ENCODE data around the gene ATG2A. TPM values are rescaled to one million over a fixed set of nuclear protein-coding genes. Genes with fewer than 3 reads are reported as not detected.

Gene ATG2A
- total RNA-seq, 1 donor from 2014 or later: 39.3 TPM

- no peak for DNase-seq (ENCODE audit: low spot score)
Measured at GRCh38 chr11:64870176-64870892, 46.7 kb downstream of the ATG2A start.

- no peak for DNase-seq (ENCODE audit: low spot score)
Measured at GRCh38 chr11:64869571-64870175, 47.3 kb downstream of the ATG2A start.

- DNase-seq (ENCODE audit: low spot score): no peak
Measured at GRCh38 chr11:64868904-64869570, 48.0 kb downstream of the ATG2A start.

GRCh38 chr11:64867748-64868462 lies 49.1 kb downstream of the ATG2A start:
- DNase-seq (ENCODE audit: low spot score): no peak

DNA sequence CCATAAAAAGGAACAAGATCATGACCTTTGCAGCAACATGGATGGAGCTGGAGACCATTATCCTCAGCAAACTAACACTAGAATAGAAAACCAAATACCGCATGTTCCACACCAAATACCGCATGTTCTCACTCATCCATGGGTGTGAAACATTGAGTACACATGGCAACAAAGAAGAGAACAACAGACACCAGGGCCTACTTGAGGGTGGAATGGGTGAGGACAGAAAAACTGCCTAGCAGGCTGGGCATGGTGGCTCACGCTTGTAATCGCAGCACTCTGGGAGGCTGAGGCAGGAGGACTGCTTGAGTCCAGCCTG lies 50.9 kb downstream of the ATG2A start:
- DNase-seq (ENCODE audit: low spot score): no peak

GRCh38 chr11:64865286-64866172 lies 51.5 kb downstream of the ATG2A start:
- DNase-seq (ENCODE audit: low spot score): no peak

GRCh38 chr11:64864473-64865285 lies 52.3 kb downstream of the ATG2A start:
- DNase-seq (ENCODE audit: low spot score): no peak

GRCh38 chr11:64864135-64864472 lies 52.9 kb downstream of the ATG2A start:
- no peak for DNase-seq (ENCODE audit: low spot score)

DNA sequence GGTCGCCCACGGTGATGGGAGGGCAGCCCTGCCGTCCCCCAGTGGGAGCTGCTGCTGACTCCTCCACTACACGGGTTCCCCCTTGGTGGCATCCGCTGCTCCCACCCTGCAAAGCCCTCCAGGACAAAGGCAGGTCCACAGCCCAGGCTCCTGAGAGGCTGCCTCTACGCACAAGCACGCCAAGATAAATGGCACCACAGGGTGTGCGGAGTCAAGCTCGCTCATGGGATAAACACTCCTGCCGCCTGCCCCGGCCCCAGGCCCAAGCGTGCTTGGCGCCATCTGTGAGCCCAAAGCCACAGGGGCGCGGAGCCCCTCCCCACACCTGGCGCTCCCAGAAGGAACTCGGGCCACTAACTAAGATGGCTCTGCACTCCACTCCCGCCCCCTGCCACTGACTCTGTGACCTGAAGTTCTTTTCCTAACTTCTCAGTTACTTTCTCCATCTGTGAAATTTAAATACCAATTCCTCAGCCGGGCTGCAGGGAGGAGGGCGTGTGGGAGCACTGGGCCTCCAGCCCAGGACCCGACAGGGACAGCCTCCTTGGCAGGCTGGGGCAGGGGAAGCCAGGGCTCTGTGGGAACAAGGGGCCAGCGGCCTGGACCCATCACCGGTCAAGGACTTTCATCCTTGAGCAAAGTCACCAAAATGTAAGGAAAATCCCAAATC lies 53.5 kb downstream of the ATG2A start:
- DNase-seq (ENCODE audit: low spot score): no peak

DNA sequence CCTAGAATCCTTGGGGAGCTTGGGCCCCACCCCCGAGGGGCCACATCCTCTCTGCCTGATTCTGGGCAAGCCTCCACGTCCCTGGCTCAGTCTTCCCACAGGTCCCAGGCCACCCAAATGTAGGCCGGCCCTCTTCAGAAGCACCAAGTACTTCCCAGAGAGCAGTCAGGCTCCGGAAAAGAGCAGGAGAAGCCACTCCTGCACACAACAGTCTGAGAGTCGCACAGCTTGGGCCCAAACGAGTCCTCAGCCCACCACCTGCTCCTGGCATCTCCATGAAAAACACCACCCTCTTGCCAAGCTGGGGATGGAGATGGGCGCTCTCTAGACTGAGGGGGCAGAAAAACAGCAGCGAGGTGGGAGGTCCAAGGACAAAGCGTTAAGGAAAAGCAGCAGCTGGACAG lies 54.0 kb downstream of the ATG2A start:
- no peak for DNase-seq (ENCODE audit: low spot score)

DNA sequence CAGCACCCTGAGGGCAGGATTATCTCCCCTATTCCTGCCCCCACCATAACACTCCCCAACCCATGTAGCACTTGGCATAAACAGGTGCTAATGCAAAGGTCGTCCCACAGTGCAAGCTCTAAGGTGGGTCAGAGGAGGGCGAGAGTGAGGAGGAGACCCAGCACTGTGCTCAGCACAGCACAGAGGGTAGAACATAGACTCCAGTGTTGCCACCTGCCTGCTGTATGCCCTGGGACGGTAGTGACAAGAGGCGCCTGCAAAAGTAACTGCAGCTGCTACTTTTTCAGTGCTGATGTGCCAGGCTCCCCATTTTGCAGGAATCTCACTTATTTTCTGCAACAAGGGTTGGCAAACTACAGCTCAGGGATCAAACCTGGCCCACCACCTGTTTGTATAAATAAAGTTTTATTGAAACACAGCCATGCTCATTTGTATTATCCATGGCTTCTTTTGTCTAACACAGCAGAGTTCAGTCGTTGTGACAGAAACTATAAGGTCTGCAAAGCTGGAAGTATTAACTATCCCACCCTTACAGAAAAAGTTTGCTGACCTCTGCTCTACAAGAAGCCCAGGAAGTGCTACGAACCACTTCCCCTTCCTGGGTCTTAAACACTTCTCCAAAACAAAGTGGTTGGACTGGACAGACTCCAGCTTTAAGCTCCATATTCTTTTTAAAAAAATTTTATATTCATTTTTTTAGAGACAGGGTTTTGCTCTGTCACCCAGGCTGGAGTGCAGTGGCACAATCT lies 55.6 kb downstream of the ATG2A start:
- DNase-seq (ENCODE audit: low spot score): no peak

- no peak for DNase-seq (ENCODE audit: low spot score)
Measured at GRCh38 chr11:64859542-64860414, 57.2 kb downstream of the ATG2A start.

DNA sequence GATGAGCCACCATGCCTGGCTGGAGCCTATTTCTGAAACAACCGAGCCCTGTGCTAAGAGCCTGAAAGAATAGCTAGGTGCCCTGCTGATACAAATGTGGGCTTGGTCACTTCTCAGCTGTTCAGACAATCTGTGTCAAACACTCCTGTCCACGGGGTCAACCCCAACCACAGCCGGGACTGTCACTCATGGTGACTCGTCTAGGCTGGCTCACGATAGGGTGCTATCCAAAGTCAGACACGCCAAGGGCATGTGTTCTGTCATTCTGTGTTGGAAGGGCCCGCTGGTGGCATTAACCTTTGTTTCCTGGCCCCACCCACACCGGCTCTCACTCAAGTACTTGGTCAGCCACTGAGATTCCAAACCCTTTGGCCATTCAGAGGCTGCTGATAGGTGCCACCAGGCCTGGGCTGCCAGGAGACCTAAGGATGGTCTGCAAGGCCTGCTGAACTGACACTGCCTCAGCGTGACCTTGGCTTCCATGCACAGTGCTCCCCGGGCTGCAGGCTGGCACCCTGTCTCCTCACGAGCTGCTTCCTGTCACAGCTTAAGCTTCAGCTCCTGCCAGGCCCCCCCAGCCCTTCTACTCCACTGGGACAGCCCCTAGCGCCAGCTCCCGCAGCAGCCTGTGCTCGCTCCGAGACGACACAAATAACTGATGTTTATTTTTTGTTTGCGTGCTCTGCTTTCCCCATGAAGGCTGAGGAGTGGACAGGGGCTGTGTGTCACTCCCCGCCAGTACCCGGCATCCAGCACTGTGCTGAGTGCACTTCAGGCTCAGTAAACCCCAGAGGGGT lies 58.3 kb downstream of the ATG2A start:
- no peak for DNase-seq (ENCODE audit: low spot score)

DNA sequence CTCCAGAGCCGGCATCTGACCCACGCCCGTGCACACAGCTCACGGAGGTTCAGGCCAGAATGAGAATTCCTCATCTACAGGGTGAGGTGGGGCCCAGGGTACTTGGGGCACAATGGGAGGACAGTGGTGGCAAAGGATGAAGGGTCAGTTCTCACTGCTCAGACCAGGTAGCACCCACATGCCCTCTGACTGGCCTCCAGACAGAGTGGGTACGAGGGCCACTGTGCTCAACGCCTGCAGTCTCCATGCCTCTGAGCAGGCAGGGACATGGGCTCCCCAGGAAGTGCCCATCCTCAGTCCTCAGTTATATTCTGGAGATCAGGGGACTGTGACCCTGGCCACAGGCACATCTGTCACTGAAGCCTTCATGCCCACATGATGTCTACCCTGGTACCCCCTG lies 59.5 kb downstream of the ATG2A start:
- no peak for DNase-seq (ENCODE audit: low spot score)

GRCh38 chr11:64856382-64857227 lies 60.4 kb downstream of the ATG2A start:
- DNase-seq (ENCODE audit: low spot score): no peak

- DNase-seq (ENCODE audit: low spot score): no peak
Measured at GRCh38 chr11:64855596-64856304, 61.3 kb downstream of the ATG2A start.
